HG03520 (cell line): ENCODE measurements around the gene TSC22D2.
"Not testable (repeated sequence)": the region's sequence is repeated elsewhere in the genome, so short reads cannot be mapped to it uniquely, and the experiment has no call there.

Experiments used
- ATAC-seq: cut with Tn5 transposase; IDR thresholded peaks from one replicate; pipeline ENCODE4 v1.9.1; 2021; ENCODE audit warnings: mild to moderate bottlenecking, moderate library complexity; ENCODE audit not compliant: unreplicated experiment

Gene TSC22D2

GRCh38 chr3:150446470-150446977, 38.4 kb downstream of the TSC22D2 start:
- ATAC-seq = no peak

GRCh38 chr3:150447084-150447483, 39.0 kb downstream of the TSC22D2 start:
- ATAC-seq = no peak

- no peak for ATAC-seq
These were observed 39.8 kb downstream of the TSC22D2 start for GRCh38 chr3:150447631-150448465.

- no peak for ATAC-seq
These were observed 41.1 kb downstream of the TSC22D2 start for GRCh38 chr3:150449169-150449721.

GRCh38 chr3:150450916-150451315, 42.8 kb downstream of the TSC22D2 start:
- ATAC-seq = no peak

GRCh38 chr3:150451329-150452048, 43.4 kb downstream of the TSC22D2 start:
- ATAC-seq = no peak

GRCh38 chr3:150453353-150453752, 45.3 kb downstream of the TSC22D2 start:
- no peak for ATAC-seq

- ATAC-seq = no peak
These were observed 46.0 kb downstream of the TSC22D2 start for GRCh38 chr3:150454085-150454484.

GRCh38 chr3:150454622-150455021, 46.5 kb downstream of the TSC22D2 start:
- ATAC-seq = no peak

- ATAC-seq = no peak
These were observed 47.2 kb downstream of the TSC22D2 start for GRCh38 chr3:150455341-150455740.

GRCh38 chr3:150458001-150458400, 49.9 kb downstream of the TSC22D2 start:
- ATAC-seq = no peak

- no peak for ATAC-seq
These were observed 52.4 kb downstream of the TSC22D2 start for GRCh38 chr3:150460484-150460883.

GRCh38 chr3:150461399-150461798, 53.3 kb downstream of the TSC22D2 start:
- no peak for ATAC-seq

GRCh38 chr3:150462108-150462507, 54.0 kb downstream of the TSC22D2 start:
- ATAC-seq = no peak

- no peak for ATAC-seq
These were observed 56.6 kb downstream of the TSC22D2 start for GRCh38 chr3:150464684-150465083.

- ATAC-seq = no peak
These were observed 59.3 kb downstream of the TSC22D2 start for GRCh38 chr3:150467381-150467780.

- no peak for ATAC-seq
These were observed 61.2 kb downstream of the TSC22D2 start for GRCh38 chr3:150469031-150469930.

GRCh38 chr3:150469931-150470740, 62.0 kb downstream of the TSC22D2 start:
- ATAC-seq = no peak

- ATAC-seq = no peak
These were observed 64.3 kb downstream of the TSC22D2 start for GRCh38 chr3:150472421-150472820.

- ATAC-seq = not testable (repeated sequence)
These were observed 65.1 kb downstream of the TSC22D2 start for GRCh38 chr3:150473161-150473560.
